Measurements from ENCODE around the gene CHN1. TPM values are rescaled to one million over a fixed set of nuclear protein-coding genes. Genes with fewer than 3 reads are reported as not detected.
A peak's percentile ranks its signal among the peaks of the same experiment; 100 is the strongest.

CHN1 gene
- total RNA-seq, 1 donor from 2014 or later, result 7.8 TPM

DNA sequence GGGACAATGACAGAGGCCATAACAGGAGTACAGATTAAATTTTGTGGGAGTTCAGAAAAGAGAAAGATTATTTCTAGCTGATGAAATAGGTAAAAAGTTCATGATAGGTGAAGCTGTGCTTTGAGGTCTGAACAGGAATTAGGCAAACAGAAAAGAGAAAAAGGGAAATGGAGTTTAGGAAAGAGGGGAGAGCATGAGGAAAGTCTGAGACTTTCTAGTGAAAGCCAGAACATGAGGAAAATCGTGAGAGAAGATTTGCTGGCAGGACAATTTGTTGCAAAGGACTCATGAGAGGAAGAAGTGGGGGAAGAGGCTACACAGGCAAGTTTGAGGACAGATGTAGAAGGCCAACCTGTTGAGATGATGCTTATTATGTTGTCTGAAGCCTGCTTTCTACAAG, 6.3 kb upstream of the CHN1 start:
- no peak for DNase-seq (ENCODE audit: low spot score in 2 of 2)
- Histone ChIP-seq H3K36me3 (no peaks in the 10 kb centered on the region), H3K9me3 (no peaks in the 10 kb centered on the region), H3K27ac (no peak overlapping the region), H3K27me3 (no peaks in the 10 kb centered on the region), H3K4me3 (no peak overlapping the region), H3K4me1 (peaks cover 0 to 6% of the 10 kb centered on the region in 2 donors)
- TF ChIP-seq, protein P1, sequence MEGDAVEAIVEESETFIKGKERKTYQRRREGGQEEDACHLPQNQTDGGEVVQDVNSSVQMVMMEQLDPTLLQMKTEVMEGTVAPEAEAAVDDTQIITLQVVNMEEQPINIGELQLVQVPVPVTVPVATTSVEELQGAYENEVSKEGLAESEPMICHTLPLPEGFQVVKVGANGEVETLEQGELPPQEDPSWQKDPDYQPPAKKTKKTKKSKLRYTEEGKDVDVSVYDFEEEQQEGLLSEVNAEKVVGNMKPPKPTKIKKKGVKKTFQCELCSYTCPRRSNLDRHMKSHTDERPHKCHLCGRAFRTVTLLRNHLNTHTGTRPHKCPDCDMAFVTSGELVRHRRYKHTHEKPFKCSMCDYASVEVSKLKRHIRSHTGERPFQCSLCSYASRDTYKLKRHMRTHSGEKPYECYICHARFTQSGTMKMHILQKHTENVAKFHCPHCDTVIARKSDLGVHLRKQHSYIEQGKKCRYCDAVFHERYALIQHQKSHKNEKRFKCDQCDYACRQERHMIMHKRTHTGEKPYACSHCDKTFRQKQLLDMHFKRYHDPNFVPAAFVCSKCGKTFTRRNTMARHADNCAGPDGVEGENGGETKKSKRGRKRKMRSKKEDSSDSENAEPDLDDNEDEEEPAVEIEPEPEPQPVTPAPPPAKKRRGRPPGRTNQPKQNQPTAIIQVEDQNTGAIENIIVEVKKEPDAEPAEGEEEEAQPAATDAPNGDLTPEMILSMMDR (IDR thresholded peaks at IDR 0.05), result no peak
- intact Hi-C loops (cut with DNase I), result no loop called here

GRCh38 chr2:175010848-175011254, 5.7 kb upstream of the CHN1 start:
- H3K9me3 ChIP-seq, result no peaks in the 10 kb centered on the region
- H3K4me3 ChIP-seq, result no peak overlapping the region
- no peak overlapping the region for H3K27ac ChIP-seq
- TF ChIP-seq, protein P1 (IDR thresholded peaks at IDR 0.05), result no peak
- no peaks in the 10 kb centered on the region for H3K36me3 ChIP-seq
- peaks cover 0 to 6% of the 10 kb centered on the region in 2 donors for H3K4me1 ChIP-seq
- intact Hi-C loops (cut with DNase I), result no loop called here
- no peak for DNase-seq (ENCODE audit: low spot score in 2 of 2)
- H3K27me3 ChIP-seq, result no peaks in the 10 kb centered on the region

DNA sequence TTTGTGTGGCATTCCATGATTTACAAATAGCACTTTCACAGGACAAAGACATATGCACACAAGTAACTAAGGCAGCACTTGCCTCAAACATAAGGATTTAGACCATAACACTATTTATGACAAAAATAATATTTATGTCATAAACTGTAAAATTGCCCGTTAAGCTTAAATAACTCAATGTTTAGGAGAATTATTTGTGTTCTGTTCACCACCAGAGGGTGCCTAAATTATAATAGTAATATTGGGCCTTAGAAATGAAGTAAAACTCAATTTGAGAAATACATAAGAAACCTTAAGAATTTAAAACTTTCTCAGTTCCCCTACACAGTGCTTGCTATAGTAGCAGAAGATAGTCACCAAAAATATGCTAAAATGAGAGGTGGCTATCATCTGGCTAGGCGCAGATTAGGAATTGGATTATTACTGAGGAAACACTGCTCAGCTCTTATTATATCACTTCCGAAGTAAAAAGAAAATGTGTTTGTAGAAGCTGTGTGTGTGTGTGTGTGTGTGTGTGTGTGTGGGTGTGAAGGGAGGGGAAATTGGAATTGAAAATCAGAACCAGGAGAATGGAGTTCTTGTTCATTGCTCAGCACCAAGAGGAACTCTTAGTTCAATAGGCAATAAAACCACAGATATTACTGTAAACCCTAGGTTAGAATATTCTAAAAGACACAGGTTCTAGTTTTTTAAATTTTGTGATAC, 4.9 kb upstream of the CHN1 start:
- H3K27me3 ChIP-seq, result no peaks in the 10 kb centered on the region
- H3K4me3 ChIP-seq, result no peak overlapping the region
- H3K9me3 ChIP-seq, result no peaks in the 10 kb centered on the region
- DNase-seq (ENCODE audit: low spot score in 2 of 2), result no peak
- TF ChIP-seq, protein P1 (IDR thresholded peaks at IDR 0.05), result no peak
- H3K4me1 ChIP-seq, result peaks cover 0 to 6% of the 10 kb centered on the region in 2 donors
- H3K27ac ChIP-seq, result peak overlapping the region in 1 of 2 donors; percentile 58
- no peaks in the 10 kb centered on the region for H3K36me3 ChIP-seq
- intact Hi-C loops (cut with DNase I), result loop anchor here (5.0 to 10.0 kb wide), 2 partner anchors 155 to 523 kb away; partner anchors contain the start of genes ATF2 and GPR155

GRCh38 chr2:175008801-175009495, 3.8 kb upstream of the CHN1 start:
- Histone ChIP-seq H3K9me3 (no peaks in the 10 kb centered on the region), H3K27ac (peak overlapping the region; percentile 16 to 58), H3K4me1 (peaks cover 0 to 6% of the 10 kb centered on the region in 2 donors), H3K4me3 (no peak overlapping the region), H3K36me3 (no peaks in the 10 kb centered on the region), H3K27me3 (no peaks in the 10 kb centered on the region)
- no peak for DNase-seq (ENCODE audit: low spot score in 2 of 2)
- TF ChIP-seq, protein P1 (IDR thresholded peaks at IDR 0.05), result no peak
- intact Hi-C loops (cut with DNase I), result loop anchor here (5.0 to 10.0 kb wide), 2 partner anchors 156 to 522 kb away; partner anchors contain the start of genes ATF2 and GPR155

DNA sequence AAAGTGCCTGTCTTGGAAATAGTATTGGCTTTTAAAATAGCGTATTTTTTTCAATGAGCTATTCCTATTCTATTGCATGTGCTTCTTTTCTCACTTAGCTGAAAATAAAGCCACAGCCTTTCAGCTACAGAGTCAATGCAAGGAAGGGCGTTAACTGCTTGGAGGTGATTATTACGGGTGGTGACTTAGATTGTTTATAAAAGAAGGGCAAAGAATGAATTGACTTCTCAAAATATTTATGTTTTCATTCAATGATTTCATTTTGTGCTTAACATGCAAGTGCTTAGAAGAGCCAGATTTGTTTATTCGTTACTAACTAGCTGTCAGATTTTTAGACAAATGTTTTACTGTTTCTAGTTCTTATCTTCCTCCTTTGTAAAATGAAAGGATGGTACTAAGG, 2.8 kb upstream of the CHN1 start:
- Histone ChIP-seq H3K27ac (peak overlapping the region in 1 of 2 donors; percentile 29), H3K36me3 (no peaks in the 10 kb centered on the region), H3K9me3 (no peaks in the 10 kb centered on the region), H3K27me3 (no peaks in the 10 kb centered on the region), H3K4me3 (peak overlapping the region in 1 of 2 donors; percentile 17), H3K4me1 (peaks cover 0 to 6% of the 10 kb centered on the region in 2 donors)
- TF ChIP-seq, protein P1 (IDR thresholded peaks at IDR 0.05), result no peak
- DNase-seq (ENCODE audit: low spot score in 2 of 2), result no peak
- intact Hi-C loops (cut with DNase I), result loop anchor here (5.0 to 10.0 kb wide), 2 partner anchors 157 to 521 kb away; partner anchors contain the start of genes ATF2 and GPR155

All from ascending aorta (tissue), 2 donors.